ENCODE measurements around the gene ZMYND15.

DNA sequence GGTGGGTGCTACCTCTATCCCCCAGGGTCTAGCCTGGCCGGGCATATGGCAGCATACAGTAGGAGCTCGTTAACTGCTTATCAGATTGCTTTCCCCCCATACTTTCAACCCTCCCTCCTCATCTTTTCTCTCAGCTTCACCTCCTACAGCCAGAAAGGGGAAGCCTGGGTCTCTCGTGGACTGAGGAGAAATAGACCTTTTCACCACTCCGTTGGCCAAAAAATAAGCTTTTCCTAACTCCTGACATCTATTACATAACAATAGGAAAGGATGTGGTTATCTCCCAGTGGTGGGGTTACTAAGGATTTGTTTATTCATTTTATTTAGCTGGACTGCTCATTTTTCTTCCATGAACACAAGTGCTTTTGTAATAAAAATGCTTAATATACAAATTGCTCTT, 9.1 kb downstream of the ZMYND15 start:
- TF ChIP-seq, protein P1, sequence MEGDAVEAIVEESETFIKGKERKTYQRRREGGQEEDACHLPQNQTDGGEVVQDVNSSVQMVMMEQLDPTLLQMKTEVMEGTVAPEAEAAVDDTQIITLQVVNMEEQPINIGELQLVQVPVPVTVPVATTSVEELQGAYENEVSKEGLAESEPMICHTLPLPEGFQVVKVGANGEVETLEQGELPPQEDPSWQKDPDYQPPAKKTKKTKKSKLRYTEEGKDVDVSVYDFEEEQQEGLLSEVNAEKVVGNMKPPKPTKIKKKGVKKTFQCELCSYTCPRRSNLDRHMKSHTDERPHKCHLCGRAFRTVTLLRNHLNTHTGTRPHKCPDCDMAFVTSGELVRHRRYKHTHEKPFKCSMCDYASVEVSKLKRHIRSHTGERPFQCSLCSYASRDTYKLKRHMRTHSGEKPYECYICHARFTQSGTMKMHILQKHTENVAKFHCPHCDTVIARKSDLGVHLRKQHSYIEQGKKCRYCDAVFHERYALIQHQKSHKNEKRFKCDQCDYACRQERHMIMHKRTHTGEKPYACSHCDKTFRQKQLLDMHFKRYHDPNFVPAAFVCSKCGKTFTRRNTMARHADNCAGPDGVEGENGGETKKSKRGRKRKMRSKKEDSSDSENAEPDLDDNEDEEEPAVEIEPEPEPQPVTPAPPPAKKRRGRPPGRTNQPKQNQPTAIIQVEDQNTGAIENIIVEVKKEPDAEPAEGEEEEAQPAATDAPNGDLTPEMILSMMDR (IDR thresholded peaks at IDR 0.05) = no peak
- TF ChIP-seq POLR2AphosphoS5 (IDR thresholded peaks at IDR 0.05) = no peak

All from prostate gland (tissue), 2 donors.